GM21390 (cell line): Measurements from ENCODE around the gene E2F7.

Experiments used
- ATAC-seq: cut with Tn5 transposase; IDR thresholded peaks from one replicate; pipeline ENCODE4 v1.9.1; 2021; ENCODE audit not compliant: unreplicated experiment

The E2F7 gene

GRCh38 chr12:77023501-77023900, 41.9 kb downstream of the E2F7 start:
- no peak for ATAC-seq

- ATAC-seq: no peak
Measured at GRCh38 chr12:77019920-77020319, 45.4 kb downstream of the E2F7 start.

DNA sequence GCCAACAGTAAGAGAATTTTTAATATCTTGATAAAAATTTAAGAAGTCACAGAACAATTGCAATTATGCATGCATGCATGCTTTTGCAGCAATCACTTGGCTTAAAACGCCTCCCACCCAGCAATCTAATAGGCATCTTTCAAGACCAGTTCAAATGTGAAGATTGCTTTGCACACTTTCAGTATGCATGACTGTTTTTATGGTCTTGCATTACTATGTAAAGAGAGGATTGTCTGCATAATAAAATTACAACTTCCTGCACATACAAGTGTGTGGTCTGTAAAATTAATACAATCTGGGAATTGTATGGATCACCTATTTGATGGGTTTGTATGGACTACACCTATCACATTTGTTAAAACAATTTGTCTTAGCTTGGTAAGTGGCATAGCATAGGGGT, 48.8 kb downstream of the E2F7 start:
- ATAC-seq: no peak

- no peak for ATAC-seq
Measured at GRCh38 chr12:77013091-77013490, 52.3 kb downstream of the E2F7 start.

- ATAC-seq: peak; percentile 87
Measured at GRCh38 chr12:77010691-77011548, 54.4 kb downstream of the E2F7 start.

DNA sequence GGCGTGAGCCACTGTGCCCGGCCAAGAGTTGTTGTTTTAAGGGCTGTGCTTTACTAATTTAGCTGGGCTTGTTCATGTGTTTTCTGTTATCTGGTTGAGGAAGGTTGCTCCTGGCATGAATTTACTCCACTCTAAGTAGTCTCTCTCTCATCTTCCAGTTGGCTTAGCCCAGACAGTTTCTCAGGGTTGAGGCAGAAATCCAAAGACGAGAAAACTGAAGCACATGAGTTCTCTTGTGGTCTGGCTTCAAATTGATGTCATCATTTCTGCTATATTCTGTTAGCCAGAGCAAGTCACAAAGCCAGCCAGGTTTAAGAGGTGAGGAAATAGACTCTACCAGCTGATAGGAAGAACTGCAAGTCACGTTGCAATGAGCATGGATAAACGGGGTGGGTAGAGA, 57.9 kb downstream of the E2F7 start:
- ATAC-seq: no peak

DNA sequence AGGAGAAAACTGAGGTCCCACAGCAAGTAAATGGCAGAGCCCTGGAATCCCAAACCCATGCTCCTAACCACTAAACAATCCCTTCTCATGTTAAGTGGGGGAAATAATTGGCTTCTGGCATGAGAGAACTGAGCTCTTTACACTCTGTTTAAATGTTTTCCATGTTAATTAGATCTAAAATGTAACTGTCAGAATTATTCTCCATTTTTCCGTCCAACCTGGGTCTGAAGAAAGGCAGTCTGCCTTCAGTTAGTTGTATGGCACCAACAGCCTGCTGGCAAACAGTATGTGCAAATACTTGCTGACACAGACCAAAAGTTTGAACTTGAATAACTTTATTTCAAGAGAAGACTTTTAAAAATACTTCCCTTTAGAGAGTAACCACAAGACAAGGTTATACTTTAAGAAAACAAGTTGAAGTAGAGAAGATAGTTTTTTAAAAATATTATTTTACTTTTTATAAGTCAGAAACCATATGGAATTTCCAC, 59.7 kb downstream of the E2F7 start:
- ATAC-seq: no peak

- no peak for ATAC-seq
Measured at GRCh38 chr12:77003914-77004313, 61.5 kb downstream of the E2F7 start.

- ATAC-seq: no peak
Measured at GRCh38 chr12:77003246-77003645, 62.1 kb downstream of the E2F7 start.

DNA sequence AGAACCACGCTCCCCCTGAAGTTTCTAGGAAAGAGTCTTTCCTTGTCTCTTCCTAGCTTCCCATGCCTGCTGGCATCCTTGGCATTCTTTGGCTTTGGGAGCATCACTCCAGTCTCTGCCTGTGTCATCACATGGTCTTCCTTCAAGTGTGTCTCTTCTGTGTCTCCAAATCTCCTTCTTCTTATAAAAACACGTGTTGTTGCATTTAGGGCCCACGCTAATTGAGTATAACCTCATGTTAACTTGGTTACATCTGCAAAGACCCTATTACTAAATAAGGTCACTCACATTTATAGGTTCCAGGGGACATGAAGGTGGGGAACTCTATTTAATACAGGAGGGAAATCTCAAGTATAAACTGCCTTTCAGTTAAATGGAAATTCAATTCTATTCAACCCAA, 63.0 kb downstream of the E2F7 start:
- ATAC-seq: no peak

DNA sequence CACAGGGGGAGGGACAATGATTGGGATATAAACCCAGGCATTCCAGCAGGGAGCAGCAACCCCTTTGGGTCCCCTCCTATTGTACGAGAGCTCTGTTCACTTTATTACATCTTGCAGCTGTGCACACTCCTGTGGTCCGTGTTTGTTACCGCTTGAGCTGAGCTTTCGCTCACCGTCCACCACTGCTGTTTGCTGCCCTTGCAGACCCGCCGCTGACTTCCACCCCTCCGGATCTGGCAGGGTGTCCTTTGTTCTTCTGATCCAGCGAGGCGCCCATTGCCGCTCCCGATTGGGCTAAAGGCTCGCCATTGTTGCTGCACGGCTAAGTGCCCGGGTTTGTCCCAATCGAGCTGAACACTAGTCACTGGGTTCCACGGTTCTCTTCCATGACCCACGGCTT, 64.1 kb downstream of the E2F7 start:
- ATAC-seq: no peak

DNA sequence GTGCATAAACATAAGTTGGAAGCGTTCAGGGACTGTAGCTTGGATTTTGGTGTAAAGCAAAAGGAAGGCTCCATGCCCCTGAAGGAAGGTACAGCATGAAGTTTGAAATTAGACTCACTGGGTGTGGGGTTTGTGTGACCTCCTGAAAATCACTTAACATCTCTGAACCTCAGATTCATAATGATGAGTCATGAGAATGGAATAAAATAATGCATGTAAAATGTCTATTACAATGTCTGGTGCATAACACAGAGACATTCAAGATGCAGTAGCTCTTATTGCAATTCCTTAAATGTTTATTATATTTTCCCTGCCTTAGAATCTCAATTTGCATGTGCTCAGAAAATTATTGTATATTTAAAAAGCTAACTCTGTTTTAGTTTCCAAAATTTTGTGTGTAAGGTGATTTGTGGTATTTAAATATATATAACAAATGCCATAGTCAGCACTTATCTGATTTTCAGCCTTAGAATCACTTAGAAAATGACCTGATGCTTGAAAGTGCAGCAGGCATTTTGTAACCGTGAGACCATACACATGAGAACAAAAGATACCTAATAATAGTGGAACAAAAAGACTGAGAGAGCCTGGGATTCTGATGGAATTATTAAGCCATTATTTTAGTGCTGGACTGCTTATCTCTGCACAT, 66.3 kb downstream of the E2F7 start:
- ATAC-seq: no peak

DNA sequence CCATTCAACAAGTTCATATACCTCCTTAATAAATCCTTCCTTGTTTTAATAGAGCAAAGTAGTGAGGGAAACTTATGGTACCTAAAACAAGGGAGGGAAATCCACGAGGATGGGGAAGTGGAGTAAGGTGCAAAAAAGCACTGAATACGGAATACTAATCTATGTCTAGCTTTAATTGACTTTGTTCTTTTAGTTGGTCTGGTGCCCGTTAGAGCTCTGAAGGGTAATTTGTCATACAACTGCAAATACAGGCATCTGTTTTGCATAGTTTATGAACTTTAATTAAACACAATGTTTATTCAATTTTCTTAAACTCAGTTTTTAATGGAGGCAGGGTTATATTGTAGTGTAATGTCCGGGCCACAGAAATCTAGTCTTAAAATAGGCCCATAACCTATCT, 67.0 kb downstream of the E2F7 start:
- ATAC-seq: no peak

GRCh38 chr12:76997011-76997780, 68.2 kb downstream of the E2F7 start:
- no peak for ATAC-seq

DNA sequence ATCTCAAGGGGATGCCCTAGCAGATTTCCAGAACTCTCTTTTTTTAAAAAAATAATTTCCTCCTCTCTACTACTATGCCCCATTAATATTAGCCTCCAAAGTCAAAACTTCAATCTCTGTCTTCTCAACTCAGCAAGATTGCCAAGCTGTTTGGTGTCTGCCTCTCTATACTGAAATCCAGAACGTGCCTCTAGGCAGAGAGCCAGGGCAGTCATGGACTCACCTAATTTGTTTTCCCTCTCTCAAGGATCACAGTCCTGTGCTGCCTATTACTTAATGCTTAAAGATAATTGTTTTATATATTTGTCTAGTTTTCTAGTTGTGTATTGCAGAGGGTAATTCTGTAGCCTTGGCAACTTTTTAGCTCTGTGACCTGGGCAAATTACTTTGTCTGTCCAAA, 74.7 kb downstream of the E2F7 start:
- no peak for ATAC-seq

DNA sequence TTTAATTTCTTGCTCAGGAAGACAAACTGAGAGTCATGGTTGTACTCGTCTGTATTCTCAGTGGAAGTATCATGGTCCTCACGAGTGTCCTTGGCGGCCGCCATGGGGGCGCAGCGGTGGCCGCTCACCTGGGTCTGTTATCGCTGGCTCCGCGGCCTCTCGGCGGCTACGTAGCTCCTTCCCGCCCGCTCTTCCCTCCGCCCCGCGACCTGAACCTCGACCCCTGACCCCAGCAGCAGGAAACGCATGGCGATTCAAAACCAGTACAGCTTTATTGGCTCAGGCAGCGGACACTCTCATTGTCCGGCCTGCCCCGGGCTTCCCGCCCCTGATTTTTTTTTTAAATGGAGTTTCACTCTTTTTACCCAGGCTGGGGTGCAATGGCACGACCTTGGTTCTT, 80.8 kb downstream of the E2F7 start:
- no peak for ATAC-seq

DNA sequence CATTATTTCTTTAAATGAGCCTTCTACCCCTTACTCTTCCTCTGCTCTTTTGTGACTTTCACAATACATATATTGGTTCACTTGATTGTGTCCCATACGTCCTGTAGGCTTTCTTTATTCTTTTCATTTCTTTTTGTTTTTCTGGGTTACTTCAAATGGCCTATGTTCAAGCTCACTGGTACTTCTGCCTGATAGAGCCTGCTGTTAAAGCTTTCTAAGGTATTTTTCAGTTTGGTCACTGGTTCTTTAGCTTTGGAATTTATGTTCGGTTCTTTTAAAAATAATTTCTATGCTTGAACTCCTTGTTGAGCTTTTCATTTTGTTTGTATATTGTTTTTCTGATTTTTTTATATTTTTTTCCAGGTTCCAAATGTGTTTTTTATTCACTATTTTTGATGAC, 81.9 kb downstream of the E2F7 start:
- no peak for ATAC-seq

- no peak for ATAC-seq
Measured at GRCh38 chr12:76980196-76980595, 85.2 kb downstream of the E2F7 start.

- no peak for ATAC-seq
Measured at GRCh38 chr12:76976777-76977382, 88.5 kb downstream of the E2F7 start.
